HG02885 (cell line): ENCODE measurements around the gene LRP1.

Source experiments
- ATAC-seq: cut with Tn5 transposase; IDR thresholded peaks from one replicate; pipeline ENCODE4 v1.9.1; 2021; ENCODE audit warnings: mild to moderate bottlenecking; ENCODE audit not compliant: unreplicated experiment, poor library complexity

LRP1 gene

GRCh38 chr12:57229634-57230380 lies 101.5 kb downstream of the LRP1 start, which contains the start of gene SHMT2:
TSS of gene SHMT2 (plus strand) at chr12:57229711. CDS start at chr12:57229779, 68 bp downstream.
- peak; percentile 68 for ATAC-seq

- no peak for ATAC-seq
These were observed 102.3 kb downstream of the LRP1 start for GRCh38 chr12:57230381-57231155.

DNA sequence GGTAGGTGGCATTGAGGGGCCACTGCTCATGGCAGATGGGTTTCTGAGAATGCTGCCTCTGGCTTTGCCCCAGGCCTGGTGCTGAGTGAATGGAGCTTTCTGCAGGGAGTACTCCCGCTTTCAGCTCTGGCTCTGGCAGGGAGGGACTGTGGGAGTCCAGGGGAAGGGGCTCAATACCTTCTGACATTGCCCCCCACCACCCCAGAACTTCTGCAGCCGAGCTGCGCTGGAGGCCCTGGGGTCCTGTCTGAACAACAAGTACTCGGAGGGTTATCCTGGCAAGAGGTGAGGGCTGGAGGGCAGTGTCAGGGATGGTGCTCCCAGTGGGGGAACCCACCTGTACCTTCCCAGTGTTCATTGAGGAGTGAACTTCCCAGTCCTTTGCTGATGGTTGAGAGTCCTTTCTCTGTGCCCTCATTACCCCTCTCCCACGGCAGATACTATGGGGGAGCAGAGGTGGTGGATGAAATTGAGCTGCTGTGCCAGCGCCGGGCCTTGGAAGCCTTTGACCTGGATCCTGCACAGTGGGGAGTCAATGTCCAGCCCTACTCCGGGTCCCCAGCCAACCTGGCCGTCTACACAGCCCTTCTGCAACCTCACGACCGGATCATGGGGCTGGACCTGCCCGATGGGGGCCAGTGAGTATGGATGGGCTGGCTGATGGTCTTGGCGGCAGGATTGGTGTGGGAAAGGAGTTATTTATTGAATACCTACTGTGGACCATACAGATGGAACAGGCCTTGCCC lies 103.2 kb downstream of the LRP1 start:
- no peak for ATAC-seq

GRCh38 chr12:57232156-57232756 lies 104.0 kb downstream of the LRP1 start:
- ATAC-seq, result no peak

GRCh38 chr12:57233357-57234232 lies 105.3 kb downstream of the LRP1 start:
- no peak for ATAC-seq

GRCh38 chr12:57234233-57234570 lies 105.9 kb downstream of the LRP1 start:
- no peak for ATAC-seq

DNA sequence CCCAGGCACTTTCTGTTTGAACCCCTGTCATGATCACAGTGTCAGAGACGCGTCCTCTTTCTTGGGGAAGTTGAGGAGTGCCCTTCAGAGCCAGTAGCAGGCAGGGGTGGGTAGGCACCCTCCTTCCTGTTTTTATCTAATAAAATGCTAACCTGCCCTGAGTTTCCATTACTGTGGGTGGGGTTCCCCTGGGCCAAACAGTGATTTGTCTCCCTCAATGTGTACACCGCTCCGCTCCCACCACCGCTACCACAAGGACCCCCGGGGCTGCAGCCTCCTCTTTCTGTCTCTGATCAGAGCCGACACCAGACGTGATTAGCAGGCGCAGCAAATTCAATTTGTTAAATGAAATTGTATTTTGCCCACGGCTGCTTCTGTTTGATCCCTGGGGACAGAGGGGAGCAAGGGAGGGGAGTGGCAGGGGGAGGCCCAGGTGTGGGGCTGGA lies 106.3 kb downstream of the LRP1 start:
- no peak for ATAC-seq

DNA sequence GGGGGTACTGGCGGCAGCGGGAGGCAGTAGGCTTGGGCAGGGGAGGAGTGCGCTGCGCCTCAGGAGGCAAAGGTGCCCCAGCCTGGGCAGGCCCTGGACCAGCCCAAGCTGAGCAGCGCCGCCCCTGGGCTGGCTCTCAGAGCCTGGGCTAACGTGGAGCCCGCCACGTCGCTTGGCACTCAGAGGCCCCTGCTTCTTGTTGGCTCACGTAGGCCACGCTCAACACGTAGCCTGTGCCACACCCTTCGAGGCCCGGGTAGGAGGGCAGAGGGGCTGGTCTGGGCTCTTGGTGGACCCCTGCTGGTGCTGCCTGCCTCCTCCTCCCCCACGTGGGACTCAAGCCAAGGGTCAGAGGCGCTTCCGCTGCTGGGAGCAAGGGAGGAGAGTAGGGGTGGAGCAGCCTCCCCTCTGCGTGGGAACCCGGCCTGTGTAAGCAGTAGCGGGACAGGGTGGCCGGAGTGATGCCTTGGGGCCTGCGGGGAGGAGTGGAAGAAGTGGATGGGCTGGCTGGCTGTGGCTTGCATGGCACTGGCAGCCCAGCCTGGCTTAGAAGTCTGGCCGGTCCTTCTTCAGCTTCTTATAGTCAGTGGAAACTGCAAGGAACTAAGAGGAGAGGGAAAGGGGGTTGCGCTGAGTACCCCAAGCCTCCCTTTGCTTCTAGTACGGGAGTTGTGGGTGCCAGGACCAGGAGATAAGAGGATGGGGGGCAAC lies 106.9 kb downstream of the LRP1 start:
- no peak for ATAC-seq

DNA sequence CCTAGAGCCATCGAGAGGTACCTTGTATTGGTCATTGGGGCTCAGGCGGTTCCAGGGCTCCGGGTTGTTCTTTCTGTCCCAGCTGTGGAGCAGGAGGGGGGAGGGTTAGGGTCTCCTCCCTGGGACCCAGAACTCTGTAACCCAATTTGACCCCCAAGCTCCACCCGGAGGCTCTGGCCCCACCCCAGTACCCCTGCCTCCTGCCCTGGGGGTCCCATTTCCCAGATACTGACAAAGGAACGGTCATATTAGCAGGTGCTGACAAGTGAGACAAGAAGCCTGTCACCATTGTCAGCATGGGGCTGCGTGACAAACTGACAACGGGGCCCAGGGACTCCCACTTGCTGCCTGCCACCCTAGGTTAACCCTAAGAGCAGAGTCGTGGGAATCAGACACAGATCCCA lies 107.4 kb downstream of the LRP1 start:
- ATAC-seq, result no peak

DNA sequence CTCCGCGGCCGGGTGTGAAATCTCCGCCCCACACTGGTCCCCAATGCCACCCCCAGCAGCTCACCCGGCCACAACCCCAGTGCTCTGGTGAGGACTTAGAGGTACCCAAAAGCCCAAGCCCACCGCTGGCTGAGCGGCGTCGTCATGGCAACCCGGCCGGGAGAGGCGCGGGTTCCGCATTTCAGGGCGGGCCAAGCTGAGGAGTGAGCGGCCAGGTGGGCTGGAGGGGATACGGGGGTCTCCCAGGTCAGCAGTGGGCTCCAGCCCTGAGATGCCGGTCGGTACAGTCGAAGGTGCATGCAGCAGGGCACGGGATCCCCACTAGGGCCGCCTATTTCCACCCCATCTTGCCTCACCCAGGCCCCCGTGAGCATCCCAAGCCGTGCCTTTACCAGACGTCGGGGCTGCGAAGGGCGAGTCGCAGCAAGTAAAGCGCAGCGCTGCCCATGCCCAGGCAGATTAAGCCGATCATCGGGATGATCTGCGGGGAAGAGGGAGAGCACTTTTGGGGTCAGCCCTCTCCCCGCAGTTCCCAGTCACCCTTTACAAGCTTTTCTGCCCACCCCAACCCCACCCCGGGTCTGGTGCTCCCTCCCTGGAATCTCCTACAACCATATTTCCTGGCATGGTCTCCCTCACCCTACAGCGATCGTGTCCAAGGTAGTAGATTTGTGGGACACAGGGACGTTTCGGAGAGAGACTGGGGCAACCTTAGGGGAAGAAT lies 108.1 kb downstream of the LRP1 start:
- ATAC-seq, result no peak

DNA sequence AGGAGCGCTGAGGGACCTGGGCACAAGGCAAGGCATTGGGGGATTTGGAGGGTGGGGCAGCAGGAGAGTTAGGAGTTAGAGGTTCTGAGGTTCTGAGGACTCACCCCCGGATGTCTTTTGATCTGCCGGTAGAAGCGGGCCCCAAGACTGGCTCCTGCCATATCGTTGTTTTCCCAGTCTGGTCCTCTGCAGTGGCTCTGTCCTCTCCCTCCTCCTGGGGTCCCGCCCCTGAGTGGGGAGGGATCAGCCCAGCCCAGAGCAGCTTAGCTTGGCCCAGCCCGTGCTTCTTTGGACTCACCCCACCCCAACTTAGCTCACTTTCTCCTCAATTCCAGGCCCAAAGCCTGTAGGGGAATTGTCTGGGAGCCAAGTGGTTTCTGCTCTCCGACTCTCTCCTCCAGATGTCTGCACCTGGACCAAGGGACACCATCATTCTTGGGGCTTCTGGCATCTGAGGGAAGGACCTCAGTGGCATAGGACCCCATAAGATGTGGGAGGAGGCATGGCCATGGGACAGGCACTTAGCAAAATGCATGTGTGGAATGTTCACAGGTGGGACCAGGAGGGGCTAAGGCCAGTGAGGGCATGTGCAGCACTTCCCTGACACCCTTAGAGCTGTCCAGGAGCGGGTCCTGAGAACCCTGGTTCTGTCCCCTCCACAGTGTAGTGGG lies 108.8 kb downstream of the LRP1 start:
- ATAC-seq, result no peak

DNA sequence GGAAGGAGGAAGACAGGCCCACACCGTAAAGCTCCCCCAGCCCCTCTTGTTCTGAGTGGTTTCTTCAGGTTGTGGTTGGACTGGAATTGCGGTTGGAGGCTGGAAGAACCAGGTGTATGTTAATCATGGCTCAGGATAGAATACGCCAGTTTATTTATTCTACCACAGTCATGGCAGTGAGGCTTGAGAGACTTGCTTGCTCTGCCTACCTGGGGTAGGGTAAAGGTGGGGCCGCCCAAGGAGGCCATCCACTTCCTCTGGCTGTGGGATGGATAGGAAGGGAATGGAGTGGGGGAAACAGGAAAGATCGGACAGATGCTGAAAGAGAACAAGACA lies 109.3 kb downstream of the LRP1 start:
- ATAC-seq, result no peak

- no peak for ATAC-seq
These were observed 109.9 kb downstream of the LRP1 start for GRCh38 chr12:57237932-57238853.

DNA sequence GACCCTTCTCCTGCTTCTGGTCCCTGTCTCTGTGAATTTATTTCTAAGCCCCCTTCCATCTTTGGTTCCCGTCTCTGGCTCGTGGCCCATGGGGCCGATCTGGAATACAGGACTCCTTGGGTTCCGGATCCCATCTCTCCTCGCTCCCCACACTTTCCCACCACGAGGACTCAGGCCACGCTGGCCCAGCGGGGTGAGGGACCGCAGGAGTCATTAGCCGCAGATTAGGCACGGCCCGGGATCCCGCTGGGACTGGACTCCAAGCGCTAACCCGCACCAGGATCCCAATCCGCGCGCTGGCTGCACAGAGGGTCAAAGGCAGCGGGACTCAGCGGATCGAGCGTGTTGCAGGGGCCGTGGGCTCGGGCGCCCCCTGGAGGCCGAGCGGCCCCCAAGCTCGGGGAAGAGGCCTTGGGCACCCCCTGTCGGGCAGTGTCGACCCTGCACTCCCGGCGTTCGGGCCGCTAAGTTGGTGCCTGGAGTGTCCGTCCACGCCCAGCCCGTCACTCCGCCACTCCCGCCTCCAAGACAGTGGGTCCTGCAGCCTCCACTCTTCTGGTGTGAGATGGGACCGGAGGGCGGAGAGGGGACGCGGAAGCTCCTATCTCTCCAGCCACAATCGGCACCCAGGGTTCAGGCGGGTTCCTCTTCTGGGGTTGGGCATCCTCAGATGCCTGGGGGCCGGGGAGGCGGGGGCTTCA lies 110.7 kb downstream of the LRP1 start:
- ATAC-seq, result peak; percentile 67

- ATAC-seq, result no peak
These were observed 111.3 kb downstream of the LRP1 start for GRCh38 chr12:57239587-57240065.
